Measurements from ENCODE around the gene LYRM2. TPM values are rescaled to one million over a fixed set of nuclear protein-coding genes. Genes with fewer than 3 reads are reported as not detected.
A peak's percentile ranks its signal among the peaks of the same experiment; 100 is the strongest.

Gene LYRM2
- total RNA-seq, 4 donors from 2014 or later, result 10.3 to 24.8 (median 11.5) TPM

DNA sequence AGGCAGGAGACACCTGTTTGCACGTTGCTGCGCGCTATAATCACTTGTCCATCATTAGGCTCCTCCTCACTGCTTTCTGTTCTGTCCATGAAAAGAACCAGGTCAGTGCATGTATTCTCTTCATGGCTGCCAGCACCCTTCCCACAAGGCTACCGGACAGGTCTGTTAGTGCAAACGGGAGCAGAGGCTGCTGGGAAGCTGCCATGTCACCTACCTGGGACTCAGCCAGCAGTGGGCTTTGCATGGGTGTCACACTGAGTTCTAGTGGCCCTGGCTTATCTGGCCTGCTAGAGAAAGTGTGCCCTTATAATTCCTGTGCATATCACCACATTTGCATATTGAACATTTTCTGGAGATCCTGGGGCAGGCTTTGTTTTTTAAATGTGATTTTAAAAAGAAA, 24.8 kb downstream of the LYRM2 start:
- no peaks in the 10 kb centered on the region for H3K27me3 ChIP-seq
- no peak overlapping the region for H3K27ac ChIP-seq
- H3K9me3 ChIP-seq, result no peaks in the 10 kb centered on the region
- H3K4me1 ChIP-seq, result no peaks in the 10 kb centered on the region
- TF ChIP-seq, protein P1, sequence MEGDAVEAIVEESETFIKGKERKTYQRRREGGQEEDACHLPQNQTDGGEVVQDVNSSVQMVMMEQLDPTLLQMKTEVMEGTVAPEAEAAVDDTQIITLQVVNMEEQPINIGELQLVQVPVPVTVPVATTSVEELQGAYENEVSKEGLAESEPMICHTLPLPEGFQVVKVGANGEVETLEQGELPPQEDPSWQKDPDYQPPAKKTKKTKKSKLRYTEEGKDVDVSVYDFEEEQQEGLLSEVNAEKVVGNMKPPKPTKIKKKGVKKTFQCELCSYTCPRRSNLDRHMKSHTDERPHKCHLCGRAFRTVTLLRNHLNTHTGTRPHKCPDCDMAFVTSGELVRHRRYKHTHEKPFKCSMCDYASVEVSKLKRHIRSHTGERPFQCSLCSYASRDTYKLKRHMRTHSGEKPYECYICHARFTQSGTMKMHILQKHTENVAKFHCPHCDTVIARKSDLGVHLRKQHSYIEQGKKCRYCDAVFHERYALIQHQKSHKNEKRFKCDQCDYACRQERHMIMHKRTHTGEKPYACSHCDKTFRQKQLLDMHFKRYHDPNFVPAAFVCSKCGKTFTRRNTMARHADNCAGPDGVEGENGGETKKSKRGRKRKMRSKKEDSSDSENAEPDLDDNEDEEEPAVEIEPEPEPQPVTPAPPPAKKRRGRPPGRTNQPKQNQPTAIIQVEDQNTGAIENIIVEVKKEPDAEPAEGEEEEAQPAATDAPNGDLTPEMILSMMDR (IDR thresholded peaks at IDR 0.05), result no peak
- TF ChIP-seq POLR2A (IDR thresholded peaks at IDR 0.05), result no peak
- H3K4me3 ChIP-seq, result no peak overlapping the region
- no peaks in the 10 kb centered on the region for H3K36me3 ChIP-seq
- DNase-seq, result no peak

DNA sequence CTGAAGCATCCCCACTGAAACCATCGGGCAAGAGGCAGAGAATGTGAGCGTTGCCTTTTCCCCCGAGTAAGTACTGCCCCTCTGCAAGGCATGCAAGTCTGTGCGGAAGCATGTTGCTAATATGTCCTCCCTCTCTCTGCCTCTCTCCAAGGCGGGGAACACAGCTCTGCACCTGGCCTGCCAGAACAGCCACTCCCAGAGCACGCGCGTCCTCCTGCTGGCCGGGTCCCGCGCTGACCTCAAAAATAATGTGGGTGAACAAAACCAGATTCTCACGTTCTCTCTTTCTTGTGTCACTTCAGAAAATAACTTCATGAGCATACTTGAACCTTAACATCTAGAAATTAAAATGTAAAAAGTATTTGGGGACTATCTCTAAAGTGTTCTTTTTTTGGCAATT, 26.4 kb downstream of the LYRM2 start:
- no peak for DNase-seq
- no peaks in the 10 kb centered on the region for H3K27me3 ChIP-seq
- no peak overlapping the region for H3K4me3 ChIP-seq
- H3K27ac ChIP-seq, result no peak overlapping the region
- no peaks in the 10 kb centered on the region for H3K9me3 ChIP-seq
- no peaks in the 10 kb centered on the region for H3K4me1 ChIP-seq
- H3K36me3 ChIP-seq, result no peaks in the 10 kb centered on the region
- TF ChIP-seq, protein P1 (IDR thresholded peaks at IDR 0.05), result no peak
- no peak for TF ChIP-seq POLR2A (IDR thresholded peaks at IDR 0.05)

DNA sequence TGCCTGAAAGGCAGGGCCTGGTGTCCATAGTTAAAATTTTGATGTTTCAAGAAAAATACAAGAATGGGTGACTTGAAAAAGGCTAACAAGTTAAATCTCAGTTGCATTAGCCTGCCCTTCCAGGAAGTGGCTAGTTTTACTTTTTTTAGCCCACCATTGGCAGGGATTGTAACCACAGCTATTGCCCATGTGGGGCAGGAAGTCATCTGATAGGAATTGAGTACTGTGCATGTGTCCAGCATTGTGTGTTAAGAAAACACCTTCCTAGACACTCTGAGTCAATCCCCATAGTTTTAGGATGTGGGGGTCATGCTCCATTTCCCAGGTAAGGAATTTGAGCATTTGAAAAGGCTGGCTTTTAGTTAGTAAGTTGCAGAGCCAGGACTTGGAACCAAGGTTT, 26.9 kb downstream of the LYRM2 start:
- no peaks in the 10 kb centered on the region for H3K27me3 ChIP-seq
- H3K4me1 ChIP-seq, result no peaks in the 10 kb centered on the region
- H3K9me3 ChIP-seq, result no peaks in the 10 kb centered on the region
- TF ChIP-seq POLR2A (IDR thresholded peaks at IDR 0.05), result no peak
- TF ChIP-seq, protein P1 (IDR thresholded peaks at IDR 0.05), result no peak
- H3K27ac ChIP-seq, result no peak overlapping the region
- no peaks in the 10 kb centered on the region for H3K36me3 ChIP-seq
- H3K4me3 ChIP-seq, result no peak overlapping the region
- no peak for DNase-seq

DNA sequence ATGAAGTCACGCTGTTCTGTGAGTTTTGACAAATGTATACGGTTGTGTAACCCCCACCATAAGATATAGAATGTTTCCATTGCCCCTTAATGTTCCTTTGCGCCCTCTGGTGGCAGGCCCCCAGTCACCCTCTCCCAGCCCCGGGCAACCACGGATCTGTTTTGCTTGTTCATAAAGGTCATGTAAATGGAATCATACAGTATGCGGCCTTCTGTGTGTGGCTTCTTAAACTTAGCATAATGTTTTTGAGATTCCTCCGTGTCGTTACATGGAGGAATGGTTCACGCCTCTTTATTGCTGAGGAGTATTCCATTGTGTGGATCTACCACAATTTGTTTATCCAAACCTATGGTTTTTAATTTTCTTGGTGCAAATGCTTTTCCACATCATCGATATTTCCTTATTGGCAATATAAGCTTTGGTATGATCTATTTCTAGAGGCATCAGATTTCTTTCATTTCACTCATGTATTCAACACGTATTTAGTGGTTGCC, 28.4 kb downstream of the LYRM2 start:
- Histone ChIP-seq H3K36me3 (no peaks in the 10 kb centered on the region), H3K27ac (no peak overlapping the region), H3K27me3 (no peaks in the 10 kb centered on the region), H3K9me3 (no peaks in the 10 kb centered on the region), H3K4me1 (no peaks in the 10 kb centered on the region), H3K4me3 (no peak overlapping the region)
- no peak for TF ChIP-seq POLR2A (IDR thresholded peaks at IDR 0.05)
- TF ChIP-seq, protein P1 (IDR thresholded peaks at IDR 0.05), result peak; percentile 40 to 88 (median 72)
- peak; percentile 74 to 89 (median 80) for DNase-seq

DNA sequence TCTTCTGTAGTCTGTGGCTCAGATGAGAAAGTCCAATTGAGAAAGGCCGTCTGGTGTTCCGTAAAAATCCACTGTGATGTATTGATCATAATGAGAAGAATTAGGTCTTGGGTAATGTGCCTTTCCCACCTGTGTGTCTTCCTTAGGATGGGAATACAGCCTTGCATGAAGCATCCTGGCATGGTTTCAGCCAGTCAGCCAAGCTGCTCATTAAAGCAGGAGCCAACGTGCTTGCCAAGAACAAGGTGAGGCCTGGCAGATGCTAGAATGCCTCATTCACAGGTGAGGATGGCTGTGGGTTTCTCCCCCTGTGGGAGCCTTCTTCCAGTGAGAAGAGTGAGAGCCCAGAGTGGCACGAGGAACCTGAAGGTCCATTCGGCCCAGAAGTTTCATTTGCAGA, 32.7 kb downstream of the LYRM2 start:
- Histone ChIP-seq H3K9me3 (no peaks in the 10 kb centered on the region), H3K27me3 (no peaks in the 10 kb centered on the region), H3K4me1 (no peaks in the 10 kb centered on the region), H3K27ac (no peak overlapping the region), H3K36me3 (no peaks in the 10 kb centered on the region), H3K4me3 (no peak overlapping the region)
- no peak for TF ChIP-seq POLR2A (IDR thresholded peaks at IDR 0.05)
- TF ChIP-seq, protein P1 (IDR thresholded peaks at IDR 0.05), result no peak
- DNase-seq, result no peak

DNA sequence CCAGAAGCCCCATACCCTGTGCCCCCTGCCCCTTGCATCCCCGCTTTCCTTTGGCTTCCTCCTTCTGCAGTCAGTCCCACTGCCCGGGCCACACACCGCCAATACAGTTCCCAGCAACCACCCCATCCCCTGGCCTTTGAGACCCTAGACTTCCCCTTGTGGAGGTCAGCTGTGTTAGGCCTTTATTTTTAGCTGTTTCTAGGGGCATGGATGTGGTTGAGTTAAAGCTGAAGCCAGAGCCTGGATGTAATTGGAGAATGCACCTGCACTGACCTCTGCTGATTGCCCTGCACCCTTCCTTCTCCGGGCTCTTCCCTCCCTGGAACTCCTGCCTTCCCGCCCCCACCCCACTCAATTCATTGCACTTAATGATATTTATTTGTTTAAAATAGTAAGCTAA, 33.9 kb downstream of the LYRM2 start:
- no peaks in the 10 kb centered on the region for H3K27me3 ChIP-seq
- H3K27ac ChIP-seq, result no peak overlapping the region
- H3K36me3 ChIP-seq, result no peaks in the 10 kb centered on the region
- no peak for DNase-seq
- no peak overlapping the region for H3K4me3 ChIP-seq
- H3K9me3 ChIP-seq, result no peaks in the 10 kb centered on the region
- TF ChIP-seq POLR2A (IDR thresholded peaks at IDR 0.05), result no peak
- TF ChIP-seq, protein P1 (IDR thresholded peaks at IDR 0.05), result no peak
- H3K4me1 ChIP-seq, result no peaks in the 10 kb centered on the region
